NCI-H2107 treated with DMSO at 0.1 percent for 48 hours (cell line): ENCODE measurements around the gene MMP25.

Experiments used
- DNase-seq: peaks from one replicate; lab custom pipeline; 2025; ENCODE audit not compliant: unreplicated experiment; lab: John Stamatoyannopoulos, UW

The MMP25 gene

GRCh38 chr16:3017344-3017743 is 29.0 kb upstream of the MMP25 start:
- DNase-seq, result no peak

- no peak for DNase-seq
These were observed 28.4 kb upstream of the MMP25 start, which contains the start of gene CLDN6 for GRCh38 chr16:3017794-3018506. Gene CLDN6 (minus strand): TSS chr16:3018183. CDS start chr16:3016021, 2,162 bp downstream.

- no peak for DNase-seq
These were observed 26.6 kb upstream of the MMP25 start for GRCh38 chr16:3019594-3020246.

GRCh38 chr16:3020247-3020603 is 26.1 kb upstream of the MMP25 start, which contains the start of gene TNFRSF12A:
Gene TNFRSF12A (plus strand): TSS chr16:3020368. CDS start chr16:3020398, 30 bp downstream.
- DNase-seq, result no peak

GRCh38 chr16:3020604-3021448 is 25.5 kb upstream of the MMP25 start:
- no peak for DNase-seq

GRCh38 chr16:3021449-3022207 is 24.7 kb upstream of the MMP25 start:
- DNase-seq, result no peak

GRCh38 chr16:3022208-3022683 is 24.1 kb upstream of the MMP25 start:
- DNase-seq, result no peak

- DNase-seq, result no peak
These were observed 23.5 kb upstream of the MMP25 start for GRCh38 chr16:3022684-3023414.

- DNase-seq, result peak; percentile 35
These were observed 23.0 kb upstream of the MMP25 start for GRCh38 chr16:3023415-3023668.

- peak; percentile 91 for DNase-seq
These were observed 22.5 kb upstream of the MMP25 start, which contains the start of the genes HCFC1R1 and THOC6 for GRCh38 chr16:3023669-3024478. Gene HCFC1R1 (minus strand): TSS chr16:3023942. CDS start chr16:3023941, 1 bp downstream. Gene THOC6 (plus strand): TSS chr16:3024035. CDS start chr16:3024327, 292 bp downstream.

- DNase-seq, result no peak
These were observed 21.0 kb upstream of the MMP25 start for GRCh38 chr16:3025032-3026002.

- no peak for DNase-seq
These were observed 20.4 kb upstream of the MMP25 start for GRCh38 chr16:3026003-3026378.

GRCh38 chr16:3026609-3027488 is 19.5 kb upstream of the MMP25 start:
- DNase-seq, result no peak

GRCh38 chr16:3027489-3027795 is 18.9 kb upstream of the MMP25 start:
- DNase-seq, result no peak

- peak; percentile 71 for DNase-seq
These were observed 18.2 kb upstream of the MMP25 start for GRCh38 chr16:3027983-3028715.

- no peak for DNase-seq
These were observed 17.5 kb upstream of the MMP25 start for GRCh38 chr16:3028716-3029319.
